SJCRH30 (cell line): ENCODE results near the gene DDRGK1. TPM values are rescaled to one million over a fixed set of nuclear protein-coding genes. Genes with fewer than 3 reads are reported as not detected.

Experiments used
- DNase-seq, 2 experiments: peaks; one replicate each; pipeline ENCODE4 v3.0.0-alpha.2; 2015 to 2020
- H3K27ac ChIP-seq: fragments of 250-450 bp; sonication (Bioruptor Pico); 2 replicates; pipeline ENCODE4 v1.5.1; 2020; ENCODE audit warnings: mild to moderate bottlenecking, moderate library complexity
- H3K27me3 ChIP-seq: fragments of 250-450 bp; sonication (Bioruptor Pico); 2 replicates; pipeline ENCODE4 v1.5.1; 2020; ENCODE audit warnings: mild to moderate bottlenecking, moderate library complexity
- H3K36me3 ChIP-seq: fragments of 250-450 bp; sonication (Bioruptor Pico); 2 replicates; pipeline ENCODE4 v1.5.1; 2020; ENCODE audit warnings: mild to moderate bottlenecking, moderate library complexity
- H3K4me1 ChIP-seq: fragments of 250-450 bp; sonication (Bioruptor Pico); 2 replicates; pipeline ENCODE4 v1.5.1; 2020; ENCODE audit warnings: mild to moderate bottlenecking, moderate library complexity
- H3K4me3 ChIP-seq: fragments of 250-450 bp; sonication (Bioruptor Pico); 2 replicates; pipeline ENCODE4 v1.5.1; 2020; ENCODE audit warnings: mild to moderate bottlenecking, moderate library complexity
- H3K9me3 ChIP-seq: fragments of 250-450 bp; sonication (Bioruptor Pico); replicated peaks from 2 replicates; pipeline ENCODE4 v1.5.1; 2020; ENCODE audit warnings: mild to moderate bottlenecking, moderate library complexity
- total RNA-seq: library from RNA; depleted of rRNA; stranded (reverse); fragments of >200 nt; shearing (Covaris generic); gene quantifications from 2 replicates; pipeline ENCODE4 v1.2.3, GENCODE V29; 2014

The DDRGK1 gene
- total RNA-seq, 1 experiment from 2014 or later, result 15.5 TPM

GRCh38 chr20:3239026-3239866 lies 34.8 kb upstream of the DDRGK1 start, which contains the start of gene SLC4A11:
Gene SLC4A11, minus strand, starts transcription at chr20:3239190. Its CDS starts 53 bp downstream, at chr20:3239137.
- Histone ChIP-seq H3K36me3 (no peaks in the 10 kb centered on the region), H3K9me3 (no peaks in the 10 kb centered on the region), H3K4me1 (peaks cover 3% of the 10 kb centered on the region; the same call in 1 of the 2 replicates), H3K27ac (peak within 1 kb of the TSS; percentile 43; the same call in 1 of the 2 replicates), H3K27me3 (no peaks in the 10 kb centered on the region), H3K4me3 (peak within 1 kb of the TSS; percentile 87)
- peak; percentile 68 to 77 for DNase-seq

- no peaks in the 10 kb centered on the region for H3K9me3 ChIP-seq
- peak overlapping the region; percentile 87 for H3K4me3 ChIP-seq
- H3K36me3 ChIP-seq, result peaks cover 5% of the 10 kb centered on the region; the same call in 1 of the 2 replicates
- H3K27me3 ChIP-seq, result no peaks in the 10 kb centered on the region
- DNase-seq, result peak; percentile 81 to 82
- peak overlapping the region; percentile 43; the same call in 1 of the 2 replicates for H3K27ac ChIP-seq
- H3K4me1 ChIP-seq, result peaks cover 3% of the 10 kb centered on the region; the same call in 1 of the 2 replicates
Observed at GRCh38 chr20:3238616-3239025, 34.1 kb upstream of the DDRGK1 start.

GRCh38 chr20:3237958-3238615 lies 33.6 kb upstream of the DDRGK1 start:
- peak overlapping the region; percentile 43; the same call in 1 of the 2 replicates for H3K27ac ChIP-seq
- no peaks in the 10 kb centered on the region for H3K9me3 ChIP-seq
- peaks cover 6% of the 10 kb centered on the region; the same call in 1 of the 2 replicates for H3K36me3 ChIP-seq
- H3K4me1 ChIP-seq, result peaks cover 3% of the 10 kb centered on the region; the same call in 1 of the 2 replicates
- no peak for DNase-seq
- H3K27me3 ChIP-seq, result no peaks in the 10 kb centered on the region
- H3K4me3 ChIP-seq, result peak overlapping the region; percentile 87

- peak overlapping the region; percentile 87 for H3K4me3 ChIP-seq
Observed at GRCh38 chr20:3237011-3237957, 32.8 kb upstream of the DDRGK1 start.

GRCh38 chr20:3235666-3236324 lies 31.3 kb upstream of the DDRGK1 start:
- peaks cover 3% of the 10 kb centered on the region; the same call in 1 of the 2 replicates for H3K4me1 ChIP-seq
- H3K9me3 ChIP-seq, result no peaks in the 10 kb centered on the region
- no peak overlapping the region for H3K4me3 ChIP-seq
- no peak overlapping the region for H3K27ac ChIP-seq
- H3K36me3 ChIP-seq, result peaks cover 6% of the 10 kb centered on the region; the same call in 1 of the 2 replicates
- DNase-seq, result no peak
- no peaks in the 10 kb centered on the region for H3K27me3 ChIP-seq

More at GRCh38 chr20:3237011-3237957, 32.8 kb upstream of the DDRGK1 start:
- Histone ChIP-seq H3K27ac (no peak overlapping the region), H3K9me3 (no peaks in the 10 kb centered on the region), H3K36me3 (peaks cover 6% of the 10 kb centered on the region; the same call in 1 of the 2 replicates), H3K4me1 (peaks cover 3% of the 10 kb centered on the region; the same call in 1 of the 2 replicates), H3K27me3 (no peaks in the 10 kb centered on the region)
- DNase-seq, result no peak

GRCh38 chr20:3233991-3234498 lies 29.6 kb upstream of the DDRGK1 start:
- DNase-seq, result no peak
- Histone ChIP-seq H3K4me3 (no peak overlapping the region), H3K4me1 (peaks cover 3% of the 10 kb centered on the region; the same call in 1 of the 2 replicates), H3K36me3 (peaks cover 10% of the 10 kb centered on the region; the same call in 1 of the 2 replicates), H3K27me3 (no peaks in the 10 kb centered on the region), H3K27ac (no peak overlapping the region), H3K9me3 (no peaks in the 10 kb centered on the region)

- no peak for DNase-seq
- no peak overlapping the region for H3K27ac ChIP-seq
- H3K36me3 ChIP-seq, result peaks cover 10% of the 10 kb centered on the region; the same call in 1 of the 2 replicates
- H3K27me3 ChIP-seq, result no peaks in the 10 kb centered on the region
- no peaks in the 10 kb centered on the region for H3K9me3 ChIP-seq
- H3K4me1 ChIP-seq, result peaks cover 3% of the 10 kb centered on the region; the same call in 1 of the 2 replicates
- no peak overlapping the region for H3K4me3 ChIP-seq
Observed at GRCh38 chr20:3233131-3233990, 28.9 kb upstream of the DDRGK1 start.

GRCh38 chr20:3231889-3232588 lies 27.6 kb upstream of the DDRGK1 start:
- H3K27ac ChIP-seq, result no peak overlapping the region
- no peaks in the 10 kb centered on the region; the same call in 1 of the 2 replicates for H3K4me1 ChIP-seq
- no peaks in the 10 kb centered on the region for H3K9me3 ChIP-seq
- no peak overlapping the region for H3K4me3 ChIP-seq
- DNase-seq, result no peak
- H3K36me3 ChIP-seq, result peaks cover 10% of the 10 kb centered on the region; the same call in 1 of the 2 replicates
- H3K27me3 ChIP-seq, result no peaks in the 10 kb centered on the region

- H3K36me3 ChIP-seq, result peaks cover 15% of the 10 kb centered on the region
- DNase-seq, result no peak
- H3K27me3 ChIP-seq, result no peaks in the 10 kb centered on the region
- H3K4me1 ChIP-seq, result peaks cover 4% of the 10 kb centered on the region; the same call in 1 of the 2 replicates
- H3K27ac ChIP-seq, result no peak overlapping the region
- no peak overlapping the region for H3K4me3 ChIP-seq
- H3K9me3 ChIP-seq, result no peaks in the 10 kb centered on the region
Observed at GRCh38 chr20:3231116-3231515, 26.6 kb upstream of the DDRGK1 start.

GRCh38 chr20:3229798-3230197 lies 25.3 kb upstream of the DDRGK1 start:
- Histone ChIP-seq H3K4me1 (peaks cover 8% of the 10 kb centered on the region; the same call in 1 of the 2 replicates), H3K27ac (no peak overlapping the region)
- DNase-seq, result no peak

GRCh38 chr20:3229158-3229557 lies 24.7 kb upstream of the DDRGK1 start:
- H3K4me3 ChIP-seq, result no peak overlapping the region
- H3K36me3 ChIP-seq, result peaks cover 15% of the 10 kb centered on the region
- H3K27me3 ChIP-seq, result no peaks in the 10 kb centered on the region
- H3K27ac ChIP-seq, result no peak overlapping the region
- no peaks in the 10 kb centered on the region for H3K9me3 ChIP-seq
- DNase-seq, result no peak
- H3K4me1 ChIP-seq, result peaks cover 11% of the 10 kb centered on the region; the same call in 1 of the 2 replicates

More at GRCh38 chr20:3229798-3230197, 25.3 kb upstream of the DDRGK1 start:
- H3K27me3 ChIP-seq, result no peaks in the 10 kb centered on the region
- peaks cover 15% of the 10 kb centered on the region for H3K36me3 ChIP-seq
- no peak overlapping the region for H3K4me3 ChIP-seq
- no peaks in the 10 kb centered on the region for H3K9me3 ChIP-seq

- no peak for DNase-seq
- no peak overlapping the region for H3K27ac ChIP-seq
- no peak overlapping the region for H3K4me3 ChIP-seq
- H3K27me3 ChIP-seq, result no peaks in the 10 kb centered on the region
- peaks cover 16% of the 10 kb centered on the region for H3K4me1 ChIP-seq
- H3K36me3 ChIP-seq, result peaks cover 11% of the 10 kb centered on the region
- H3K9me3 ChIP-seq, result no peaks in the 10 kb centered on the region
Observed at GRCh38 chr20:3228750-3229032, 24.2 kb upstream of the DDRGK1 start.
